SK-N-MC (cell line): ENCODE results near the gene MCL1.

Source experiments
- EZH2 ChIP-seq: fragments of 200-600 bp; sonication (generic); IDR thresholded peaks from one replicate; pipeline ENCODE4 v1.6.1; 2017; ENCODE audit warnings: antibody characterized with exemption
- POLR2AphosphoS5 ChIP-seq: IDR thresholded peaks from 2 replicates; pipeline ENCODE4 v1.6.1; 2012; ENCODE audit warnings: mild to moderate bottlenecking, low read depth, low read length, borderline replicate concordance

DNA sequence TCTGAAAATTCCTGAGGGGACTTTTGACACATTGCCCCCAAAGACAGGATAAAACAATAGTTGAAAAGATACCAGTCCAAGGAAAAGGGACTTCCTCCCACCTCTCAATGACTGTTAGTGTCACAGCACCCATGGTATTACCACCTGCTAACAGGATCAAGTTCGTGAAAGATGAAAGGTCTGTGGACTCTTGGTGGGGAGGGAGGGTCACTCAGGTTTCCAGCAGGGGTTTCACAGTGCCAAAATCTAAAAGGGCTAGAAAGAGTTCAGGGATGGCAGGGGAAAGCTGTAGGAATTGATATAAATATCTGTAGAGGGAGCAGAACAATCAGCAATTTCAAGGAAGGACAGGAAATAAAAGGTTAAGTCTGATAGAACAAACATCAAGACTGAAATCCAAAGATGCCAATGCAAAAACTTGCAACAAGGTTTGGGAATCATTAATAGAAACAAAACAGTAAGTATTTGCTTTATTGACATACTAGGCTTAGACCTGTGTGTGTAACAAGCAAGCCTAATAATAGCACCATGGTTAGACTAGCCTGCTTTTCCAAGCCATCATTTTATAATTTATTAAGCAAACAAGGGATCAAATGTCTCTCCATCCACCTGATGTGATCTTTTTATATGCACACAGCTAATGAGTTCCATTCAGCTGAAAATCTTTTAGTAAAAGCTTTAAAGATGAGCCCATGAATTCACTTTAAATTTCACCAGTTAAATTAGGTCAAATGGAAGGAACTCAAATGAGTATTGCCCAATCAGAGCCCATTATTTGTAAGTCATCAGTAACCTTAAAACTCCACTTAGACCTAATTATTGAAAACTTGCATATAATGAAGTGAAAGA lies 3.7 kb downstream of the MCL1 start:
- TF ChIP-seq EZH2 (no peak), POLR2AphosphoS5 (no peak)
